GM19455 (cell line): ENCODE results near the gene ACSS3.
"Not testable (repeated sequence)": the region's sequence is repeated elsewhere in the genome, so short reads cannot be mapped to it uniquely, and the experiment has no call there.

Experiments
- ATAC-seq: cut with Tn5 transposase; IDR thresholded peaks from one replicate; pipeline ENCODE4 v1.9.1; 2021; ENCODE audit not compliant: unreplicated experiment

The ACSS3 gene

DNA sequence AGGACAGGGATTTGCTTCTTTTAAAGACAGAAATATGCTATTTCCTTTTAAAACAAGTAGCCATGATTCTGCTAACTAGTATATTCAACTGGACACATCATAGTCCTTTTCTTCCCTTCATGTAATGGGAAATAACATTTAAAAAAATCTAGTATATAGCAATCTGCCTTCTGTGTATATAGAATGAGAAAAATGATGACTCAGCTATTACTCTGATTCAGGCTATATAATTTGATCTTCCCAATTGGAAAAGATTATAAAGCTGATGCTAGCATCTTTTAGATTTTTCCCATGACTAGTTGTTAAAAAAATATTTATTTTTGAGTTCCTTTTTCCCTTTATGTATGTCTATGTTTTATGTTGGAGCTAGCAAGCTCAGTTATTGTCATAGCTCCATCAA lies 86.9 kb downstream of the ACSS3 start:
- ATAC-seq = no peak

- ATAC-seq = no peak
Measured at GRCh38 chr12:81166790-81167189, 88.9 kb downstream of the ACSS3 start.

DNA sequence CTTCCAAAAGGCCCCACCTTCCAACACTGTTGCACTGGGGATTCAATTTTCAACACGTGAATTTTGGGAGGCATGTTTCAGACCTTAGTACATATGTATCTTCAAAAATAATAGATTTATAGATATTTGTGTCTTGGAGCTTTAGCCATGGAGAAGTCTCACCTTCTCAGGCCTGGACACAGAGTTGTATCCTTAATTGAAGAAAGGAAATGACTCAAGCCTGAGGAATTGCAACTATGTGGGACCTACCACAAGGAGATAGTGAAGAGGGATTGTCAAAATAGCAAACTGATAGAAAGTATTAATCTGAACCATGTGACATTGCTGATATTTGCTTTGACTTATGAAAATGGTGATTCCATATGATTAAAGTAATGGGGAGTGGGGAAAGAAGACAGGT lies 89.8 kb downstream of the ACSS3 start:
- ATAC-seq = no peak

- no peak for ATAC-seq
Measured at GRCh38 chr12:81168445-81168844, 90.6 kb downstream of the ACSS3 start.

GRCh38 chr12:81170072-81170471 lies 92.2 kb downstream of the ACSS3 start:
- no peak for ATAC-seq

DNA sequence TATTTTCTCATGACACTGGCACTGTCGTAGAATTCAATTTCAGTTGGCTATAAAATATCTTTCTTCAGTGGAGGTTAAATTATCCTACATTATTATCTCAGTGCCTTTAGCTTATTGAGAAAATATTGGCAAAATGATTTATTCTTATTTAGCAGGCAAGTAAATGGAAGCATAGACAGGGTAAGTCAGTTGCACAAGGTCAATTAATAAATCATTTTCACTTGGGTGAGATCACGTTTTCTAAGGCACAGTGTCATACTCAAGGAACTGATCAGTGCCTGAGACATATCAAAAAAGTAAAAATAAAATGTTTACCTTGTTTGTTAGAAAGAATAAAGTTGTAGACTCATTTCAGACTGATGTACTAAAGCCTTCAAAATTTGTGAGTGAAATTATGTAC lies 95.0 kb downstream of the ACSS3 start:
- ATAC-seq = no peak

DNA sequence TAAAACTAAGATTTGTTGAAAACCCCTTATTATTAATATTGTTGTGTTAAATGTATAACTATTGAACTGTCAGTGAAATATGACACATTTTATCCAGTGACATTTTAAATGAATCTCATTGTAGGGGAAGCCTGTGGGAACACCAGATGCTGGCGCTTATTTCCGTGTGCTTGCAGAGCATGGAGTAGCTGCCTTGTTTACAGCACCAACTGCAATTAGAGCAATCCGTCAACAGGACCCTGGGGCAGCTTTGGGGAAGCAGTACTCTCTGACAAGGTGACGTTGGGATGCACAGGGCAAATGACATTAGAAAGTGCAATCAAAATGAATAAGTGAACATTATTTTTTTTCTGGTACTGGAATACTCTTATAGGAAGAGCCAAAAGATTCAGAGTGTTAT lies 96.8 kb downstream of the ACSS3 start:
- no peak for ATAC-seq

DNA sequence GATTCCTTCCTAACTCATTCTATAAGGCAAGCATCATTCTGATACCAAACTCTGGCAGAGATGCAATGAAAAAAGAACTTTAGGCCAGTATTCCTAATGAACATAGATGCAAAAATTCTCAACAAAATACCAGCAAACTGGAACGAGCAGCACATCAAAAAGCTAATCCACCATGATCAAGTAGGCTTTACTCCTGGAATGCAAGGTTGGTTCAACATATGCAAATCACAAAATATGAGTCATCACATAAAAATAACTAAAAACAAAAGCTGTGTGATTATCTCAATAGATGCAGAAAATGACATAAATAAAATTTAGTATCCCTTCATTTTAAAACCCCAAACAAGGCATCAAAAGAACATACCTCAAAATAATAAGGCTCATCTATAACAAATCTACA lies 98.9 kb downstream of the ACSS3 start:
- no peak for ATAC-seq

DNA sequence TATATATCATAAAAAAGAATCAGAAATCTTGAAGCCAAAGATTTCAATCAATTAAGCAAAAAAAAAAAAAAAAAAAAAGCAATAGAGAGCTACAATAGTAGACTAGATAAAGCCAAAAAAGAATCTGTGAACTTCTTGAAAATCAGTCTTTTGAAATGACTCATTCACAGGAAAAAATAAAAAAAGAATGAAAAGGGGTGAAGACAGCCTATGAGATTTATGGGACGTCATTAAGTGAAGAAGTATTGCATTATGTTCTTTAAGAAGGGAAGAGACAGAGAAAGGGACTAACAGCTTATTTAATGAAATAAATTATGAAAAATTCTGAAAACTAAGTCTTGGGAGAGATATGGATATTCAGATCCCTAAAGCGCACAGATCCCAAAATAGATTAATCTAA lies 103.8 kb downstream of the ACSS3 start:
- ATAC-seq = no peak

DNA sequence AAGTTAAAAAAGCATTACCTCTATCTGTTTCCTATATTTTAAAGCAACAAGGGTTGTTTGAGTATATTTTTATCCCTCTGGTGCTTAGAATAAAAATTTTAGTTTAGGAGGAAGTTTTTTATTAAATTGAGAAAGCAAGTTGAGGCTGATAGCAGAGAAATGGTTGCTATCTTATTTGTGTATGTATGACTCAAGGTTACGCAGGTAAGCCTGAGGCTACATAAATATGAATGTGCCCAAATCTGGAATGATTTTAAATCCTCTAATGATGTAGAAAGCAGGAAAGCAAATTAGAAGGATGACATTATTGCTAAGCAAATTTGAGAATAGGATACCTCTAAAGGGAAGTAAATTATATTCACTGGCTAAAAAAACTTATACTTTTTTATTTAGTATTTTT lies 109.8 kb downstream of the ACSS3 start:
- no peak for ATAC-seq

DNA sequence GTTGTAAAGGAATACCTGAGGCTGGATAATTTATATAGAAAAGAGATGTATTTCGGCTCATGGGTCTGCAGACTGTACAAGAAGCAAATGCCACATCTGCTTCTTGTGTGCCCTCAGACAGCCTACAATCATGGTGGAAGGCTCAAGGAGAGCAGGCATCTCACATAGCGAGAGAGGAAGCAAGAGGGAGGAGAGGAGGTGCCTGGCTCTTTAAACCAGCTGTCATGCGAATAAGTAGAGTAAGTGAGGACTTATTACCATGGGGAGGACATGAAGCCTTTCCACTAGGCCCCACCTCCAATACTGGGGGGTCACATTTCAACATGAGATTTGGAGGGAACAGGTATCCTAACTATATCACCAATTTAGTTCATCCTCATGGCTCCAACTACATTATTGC lies 118.7 kb downstream of the ACSS3 start:
- no peak for ATAC-seq

GRCh38 chr12:81200561-81200960 lies 122.7 kb downstream of the ACSS3 start:
- ATAC-seq = not testable (repeated sequence)

DNA sequence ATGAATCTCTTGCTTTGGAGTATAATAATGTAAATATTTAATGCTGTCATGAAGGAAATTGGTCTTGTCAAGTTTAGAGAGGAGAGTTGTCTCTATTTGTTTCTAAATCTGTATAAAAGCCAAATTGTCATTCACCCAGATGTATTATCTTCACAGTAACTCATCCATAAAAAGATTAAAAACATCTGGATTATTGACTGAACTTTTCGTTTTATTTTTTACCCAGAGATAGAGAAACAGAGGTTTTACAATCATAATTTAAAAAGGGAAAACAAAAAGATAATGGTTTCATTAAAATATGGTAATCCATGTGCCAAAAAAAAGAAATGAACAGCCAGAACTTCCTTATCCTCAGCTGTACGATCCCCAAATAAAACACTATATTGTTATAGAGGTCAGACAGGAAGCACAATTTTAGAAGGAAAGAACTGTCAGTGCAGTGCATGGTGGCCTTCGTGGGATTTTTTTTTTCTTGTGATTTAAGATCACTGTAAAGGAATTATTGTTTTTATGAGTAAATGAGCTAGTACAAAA lies 125.9 kb downstream of the ACSS3 start:
- ATAC-seq = no peak

GRCh38 chr12:81205416-81205815 lies 127.5 kb downstream of the ACSS3 start:
- ATAC-seq = no peak

GRCh38 chr12:81206429-81206828 lies 128.6 kb downstream of the ACSS3 start:
- no peak for ATAC-seq

DNA sequence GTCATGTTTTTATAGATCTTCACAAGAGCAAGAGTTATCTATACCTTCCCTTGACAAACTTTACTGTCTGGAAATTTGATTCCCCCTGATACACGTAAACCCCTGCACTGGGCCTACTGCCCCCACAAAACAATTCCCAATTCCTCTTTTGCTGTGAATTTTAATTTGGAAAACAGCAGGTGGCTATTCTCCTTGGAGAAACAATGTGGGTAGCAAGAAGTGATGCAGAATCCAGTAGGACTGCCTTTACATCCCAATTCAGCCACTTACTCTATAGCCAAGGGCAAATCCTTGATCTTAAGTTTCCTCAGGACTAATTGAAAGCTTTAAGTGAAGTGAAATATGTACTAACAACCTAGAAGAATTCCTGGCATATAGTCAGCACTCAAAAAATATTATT lies 129.3 kb downstream of the ACSS3 start:
- ATAC-seq = no peak

DNA sequence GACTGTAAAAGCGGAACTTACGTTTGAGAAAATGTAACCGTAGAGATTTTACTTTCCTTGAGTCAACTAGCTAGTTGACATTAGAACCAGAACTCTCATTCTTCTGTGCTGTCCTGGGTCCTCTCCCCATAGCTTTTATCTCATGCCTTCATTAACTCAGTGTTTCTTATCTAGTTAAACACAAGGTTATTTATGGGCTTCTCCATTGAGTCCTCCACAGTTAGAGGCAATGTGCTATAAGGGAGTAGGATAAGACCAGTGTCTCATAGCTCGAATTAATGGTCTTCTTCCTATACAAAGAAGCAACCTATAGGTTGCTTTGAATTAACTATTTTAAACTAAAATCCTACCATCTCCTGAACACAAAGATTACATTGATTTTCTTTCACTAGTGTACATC lies 129.8 kb downstream of the ACSS3 start:
- no peak for ATAC-seq

DNA sequence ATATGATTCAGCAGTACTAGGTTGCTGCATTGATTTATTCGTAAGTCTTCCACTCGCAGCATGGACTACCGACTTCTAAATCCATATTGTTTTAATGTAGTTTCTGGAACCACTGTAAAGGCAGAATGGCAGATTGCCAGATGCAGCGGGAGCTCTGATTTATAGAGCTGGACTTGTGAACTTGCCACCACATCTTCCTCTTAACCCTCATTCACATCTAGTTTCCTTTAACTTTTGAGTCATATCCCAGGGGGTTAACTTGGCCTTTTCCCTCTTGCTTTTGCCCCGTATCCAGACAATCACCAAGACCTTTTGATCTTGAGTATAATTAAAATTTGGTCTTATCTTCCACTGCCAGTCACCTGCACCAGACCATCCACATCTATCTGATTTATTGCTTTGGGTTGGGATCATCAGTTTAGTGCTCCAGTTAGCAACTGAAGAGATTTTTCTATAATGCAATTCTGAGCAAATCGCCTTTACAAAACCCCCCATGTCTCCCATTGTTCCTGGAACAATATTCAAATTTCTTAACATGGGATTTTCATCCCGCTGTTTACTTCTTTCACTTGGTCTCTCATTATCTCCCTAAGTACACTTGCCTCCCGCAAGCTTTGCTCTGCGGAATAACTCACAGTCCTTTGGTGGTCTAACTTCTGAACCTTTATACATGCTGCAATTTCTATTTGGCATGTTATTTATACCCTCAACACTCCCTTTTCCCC lies 130.5 kb downstream of the ACSS3 start:
- ATAC-seq = no peak

GRCh38 chr12:81209012-81209411 lies 131.1 kb downstream of the ACSS3 start:
- ATAC-seq = no peak

GRCh38 chr12:81209772-81210225 lies 131.9 kb downstream of the ACSS3 start:
- ATAC-seq = not testable (repeated sequence)

DNA sequence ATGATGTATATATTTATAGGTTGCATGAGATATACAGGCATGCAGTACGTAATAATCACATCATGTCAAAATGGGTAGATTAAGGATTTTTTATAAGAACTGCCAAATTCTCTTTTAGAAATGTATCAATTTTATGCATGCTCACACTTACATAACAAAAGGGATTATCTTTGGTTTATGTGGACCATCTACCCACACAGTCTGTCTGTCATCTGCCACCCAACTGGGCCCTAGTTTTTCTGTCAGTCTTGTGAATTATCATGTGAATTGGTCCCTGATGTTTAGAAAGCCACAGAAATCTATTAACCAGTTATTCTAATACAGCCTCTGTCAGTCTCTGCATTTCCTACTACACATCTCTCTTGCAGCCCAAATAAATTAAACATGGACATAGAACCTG lies 133.4 kb downstream of the ACSS3 start:
- ATAC-seq = no peak

GRCh38 chr12:81212996-81213696 lies 135.3 kb downstream of the ACSS3 start:
- no peak for ATAC-seq
